Measurements from ENCODE around the gene MADCAM1.

GRCh38 chr19:457636-458035 is 38.6 kb upstream of the MADCAM1 start:
- TF ChIP-seq ESRRA (IDR thresholded peaks at IDR 0.05; ENCODE audit: low read length) (no peak), POLR2AphosphoS5 (IDR thresholded peaks at IDR 0.05; ENCODE audit: low read length) (no peak), MXI1 (IDR thresholded peaks at IDR 0.05; ENCODE audit: low read depth, low read length) (no peak), EP300 (IDR thresholded peaks at IDR 0.05; ENCODE audit: borderline replicate concordance in 1 of 2, control insufficient read depth in 1 of 2, low read depth in 2 of 2, low read length in 2 of 2) (no peak), PRDM15 (CRISPR knock-in tag; IDR thresholded peaks at IDR 0.05) (no peak), POLR2AphosphoS2 (IDR thresholded peaks at IDR 0.05; ENCODE audit: low read depth, low read length) (no peak), IKZF1 (conservative IDR thresholded peaks at IDR 0.05) (no peak), SREBF1 (IDR thresholded peaks at IDR 0.05; ENCODE audit: low read length) (no peak), IRF5 (IDR thresholded peaks at IDR 0.05; ENCODE audit: borderline replicate concordance) (no peak), ZNF24 (IDR thresholded peaks at IDR 0.05) (no peak), TCF7 (IDR thresholded peaks at IDR 0.05; ENCODE audit: borderline replicate concordance) (no peak)
- TF ChIP-seq, protein P1, sequence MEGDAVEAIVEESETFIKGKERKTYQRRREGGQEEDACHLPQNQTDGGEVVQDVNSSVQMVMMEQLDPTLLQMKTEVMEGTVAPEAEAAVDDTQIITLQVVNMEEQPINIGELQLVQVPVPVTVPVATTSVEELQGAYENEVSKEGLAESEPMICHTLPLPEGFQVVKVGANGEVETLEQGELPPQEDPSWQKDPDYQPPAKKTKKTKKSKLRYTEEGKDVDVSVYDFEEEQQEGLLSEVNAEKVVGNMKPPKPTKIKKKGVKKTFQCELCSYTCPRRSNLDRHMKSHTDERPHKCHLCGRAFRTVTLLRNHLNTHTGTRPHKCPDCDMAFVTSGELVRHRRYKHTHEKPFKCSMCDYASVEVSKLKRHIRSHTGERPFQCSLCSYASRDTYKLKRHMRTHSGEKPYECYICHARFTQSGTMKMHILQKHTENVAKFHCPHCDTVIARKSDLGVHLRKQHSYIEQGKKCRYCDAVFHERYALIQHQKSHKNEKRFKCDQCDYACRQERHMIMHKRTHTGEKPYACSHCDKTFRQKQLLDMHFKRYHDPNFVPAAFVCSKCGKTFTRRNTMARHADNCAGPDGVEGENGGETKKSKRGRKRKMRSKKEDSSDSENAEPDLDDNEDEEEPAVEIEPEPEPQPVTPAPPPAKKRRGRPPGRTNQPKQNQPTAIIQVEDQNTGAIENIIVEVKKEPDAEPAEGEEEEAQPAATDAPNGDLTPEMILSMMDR (IDR thresholded peaks at IDR 0.05 in 2 of 3, conservative IDR thresholded peaks at IDR 0.05 in 1 of 3; ENCODE audit: control insufficient read depth in 2 of 3, extremely low read depth in 1 of 3, insufficient read depth in 1 of 3, low read depth in 3 of 3, low read length in 3 of 3), result no peak
